ENCODE data around the gene ZFAND2B.

ZFAND2B gene

DNA sequence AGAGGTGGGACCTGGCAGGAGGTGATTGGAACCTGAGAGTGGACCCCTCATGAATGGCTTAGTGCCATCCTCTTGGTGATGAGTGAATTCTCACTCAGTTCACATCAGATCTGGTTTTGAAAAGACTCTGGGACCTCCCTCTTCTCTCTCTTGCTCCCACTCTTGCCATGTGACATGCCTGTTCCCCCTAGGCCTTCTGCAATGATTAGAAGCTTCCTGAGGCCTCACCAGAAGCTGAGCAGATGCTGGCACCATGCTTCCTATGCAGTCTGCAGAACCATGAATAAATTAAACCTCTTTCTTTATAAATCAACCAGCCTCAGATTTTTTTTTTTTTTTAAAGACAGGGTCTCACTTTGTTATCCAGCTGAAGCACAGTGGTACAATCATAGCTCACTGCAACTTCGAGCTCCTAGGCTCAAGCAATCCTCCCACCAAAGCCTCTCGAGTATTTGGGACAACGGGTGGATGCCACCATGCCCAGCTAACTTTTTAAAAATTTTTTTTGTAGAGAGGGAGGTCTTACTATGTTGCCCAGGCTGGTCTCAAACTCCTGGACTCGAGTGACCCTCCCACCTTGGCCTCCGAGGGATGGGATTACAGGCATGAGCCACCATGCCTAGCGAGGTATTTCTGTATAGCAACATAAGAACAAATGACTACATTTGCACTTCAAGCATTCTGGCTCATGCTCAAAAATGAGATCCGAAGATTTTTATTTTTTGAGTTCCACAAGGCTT is 2.0 kb upstream of the ZFAND2B start:
- no peak for DNase-seq (ENCODE audit: low spot score)

DNA sequence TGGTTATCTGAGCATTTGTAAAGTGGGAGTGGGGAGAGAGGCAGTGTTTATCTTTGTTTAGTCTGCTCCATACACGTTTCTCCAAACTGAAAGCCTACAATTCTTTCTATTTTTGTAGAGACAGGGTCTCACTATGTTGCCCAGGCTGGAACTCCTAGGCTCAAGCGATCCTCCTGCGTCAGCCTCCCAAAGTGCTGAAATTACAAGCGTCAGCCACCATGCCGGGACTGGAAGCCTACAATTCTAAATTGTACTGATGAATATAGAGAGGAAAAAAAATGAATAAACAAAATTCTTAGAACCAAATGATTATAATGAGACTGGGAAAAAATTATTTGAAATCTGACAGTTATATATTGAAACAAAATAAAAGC is 1.4 kb upstream of the ZFAND2B start:
- no peak for DNase-seq (ENCODE audit: low spot score)

DNA sequence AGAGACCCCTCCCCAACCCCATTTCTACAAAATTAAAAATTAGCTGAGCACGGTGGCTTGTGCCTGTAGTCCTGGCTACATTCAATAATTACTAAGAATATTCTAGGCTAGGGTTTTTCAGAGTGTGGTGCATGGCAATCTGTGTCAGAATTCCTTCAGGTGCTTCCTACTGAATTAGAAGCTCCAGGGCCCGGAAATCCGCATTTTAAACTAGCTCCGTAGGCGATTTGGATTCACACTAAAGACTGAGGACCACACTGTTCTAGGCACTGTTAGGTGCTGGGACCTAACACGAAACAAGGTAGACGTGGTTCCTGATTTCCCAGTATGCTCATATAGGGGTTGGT is 628 bp upstream of the ZFAND2B start:
- no peak for DNase-seq (ENCODE audit: low spot score)

DNA sequence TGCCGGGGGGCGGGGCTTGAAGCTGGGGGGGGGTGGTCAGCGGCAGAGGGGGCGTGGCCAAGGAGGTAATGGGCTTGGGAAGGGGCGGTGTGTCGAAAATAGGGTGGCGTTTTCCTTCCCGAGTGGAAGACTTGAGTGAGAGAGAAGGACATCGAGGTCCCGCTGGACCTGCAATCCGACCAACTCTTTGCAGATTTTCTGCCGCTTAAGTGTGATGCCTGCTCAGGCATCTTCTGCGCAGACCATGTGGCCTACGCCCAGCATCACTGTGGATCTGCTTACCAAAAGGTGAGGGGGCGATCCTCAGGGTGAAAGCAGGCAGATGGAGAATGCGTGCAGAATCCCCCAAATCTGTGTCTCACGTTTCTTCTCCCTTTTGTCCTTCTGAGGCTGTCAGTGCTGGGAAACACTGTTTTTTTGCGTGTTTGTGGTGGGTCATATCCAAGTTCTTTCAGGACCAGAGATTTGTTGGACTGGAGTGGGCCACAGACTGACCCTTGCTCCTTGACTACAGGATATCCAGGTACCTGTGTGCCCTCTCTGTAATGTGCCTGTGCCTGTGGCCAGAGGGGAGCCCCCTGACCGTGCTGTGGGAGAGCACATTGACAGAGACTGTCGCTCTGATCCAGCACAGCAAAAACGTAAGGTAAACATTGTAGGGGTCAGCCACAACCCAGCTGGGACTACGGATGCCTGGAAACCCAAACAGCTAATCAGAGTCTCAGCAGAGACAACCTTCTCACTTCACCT is 727 bp downstream of the ZFAND2B start:
- no peak for DNase-seq (ENCODE audit: low spot score)

DNA sequence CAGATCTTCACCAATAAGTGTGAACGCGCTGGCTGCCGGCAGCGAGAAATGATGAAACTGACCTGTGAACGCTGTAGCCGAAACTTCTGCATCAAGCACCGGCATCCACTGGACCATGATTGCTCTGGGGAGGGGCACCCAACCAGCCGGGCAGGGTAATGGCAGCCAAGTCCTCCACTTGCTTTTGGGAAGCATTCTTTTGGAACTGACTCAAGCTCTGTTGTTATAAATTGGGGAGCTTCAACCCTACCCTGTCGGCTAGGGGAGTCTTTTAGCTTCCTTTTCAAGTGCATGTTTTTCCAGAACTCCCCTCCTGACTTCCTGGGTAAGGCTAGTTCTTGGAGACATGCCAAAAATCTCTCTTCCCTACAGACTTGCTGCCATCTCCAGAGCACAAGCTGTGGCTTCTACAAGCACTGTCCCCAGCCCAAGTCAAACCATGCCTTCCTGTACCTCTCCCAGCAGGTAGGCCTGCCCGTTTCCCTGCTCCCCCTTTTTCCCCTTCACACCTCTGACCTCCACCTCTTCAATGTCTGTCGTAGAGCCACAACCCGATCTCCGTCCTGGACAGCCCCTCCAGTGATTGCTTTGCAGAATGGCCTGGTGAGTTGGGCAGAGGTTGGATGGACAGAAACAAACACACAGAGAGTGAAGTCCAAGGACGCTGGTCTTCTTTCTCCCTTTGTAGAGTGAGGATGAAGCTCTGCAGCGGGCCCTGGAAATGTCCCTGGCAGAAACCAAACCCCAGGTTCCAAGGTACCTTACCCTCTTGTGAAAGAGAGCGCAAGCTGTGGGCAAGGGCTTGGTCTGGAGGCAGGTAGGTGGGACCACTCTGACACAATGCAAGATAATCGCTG is 1.5 kb downstream of the ZFAND2B start:
- DNase-seq (ENCODE audit: low spot score), result no peak

DNA sequence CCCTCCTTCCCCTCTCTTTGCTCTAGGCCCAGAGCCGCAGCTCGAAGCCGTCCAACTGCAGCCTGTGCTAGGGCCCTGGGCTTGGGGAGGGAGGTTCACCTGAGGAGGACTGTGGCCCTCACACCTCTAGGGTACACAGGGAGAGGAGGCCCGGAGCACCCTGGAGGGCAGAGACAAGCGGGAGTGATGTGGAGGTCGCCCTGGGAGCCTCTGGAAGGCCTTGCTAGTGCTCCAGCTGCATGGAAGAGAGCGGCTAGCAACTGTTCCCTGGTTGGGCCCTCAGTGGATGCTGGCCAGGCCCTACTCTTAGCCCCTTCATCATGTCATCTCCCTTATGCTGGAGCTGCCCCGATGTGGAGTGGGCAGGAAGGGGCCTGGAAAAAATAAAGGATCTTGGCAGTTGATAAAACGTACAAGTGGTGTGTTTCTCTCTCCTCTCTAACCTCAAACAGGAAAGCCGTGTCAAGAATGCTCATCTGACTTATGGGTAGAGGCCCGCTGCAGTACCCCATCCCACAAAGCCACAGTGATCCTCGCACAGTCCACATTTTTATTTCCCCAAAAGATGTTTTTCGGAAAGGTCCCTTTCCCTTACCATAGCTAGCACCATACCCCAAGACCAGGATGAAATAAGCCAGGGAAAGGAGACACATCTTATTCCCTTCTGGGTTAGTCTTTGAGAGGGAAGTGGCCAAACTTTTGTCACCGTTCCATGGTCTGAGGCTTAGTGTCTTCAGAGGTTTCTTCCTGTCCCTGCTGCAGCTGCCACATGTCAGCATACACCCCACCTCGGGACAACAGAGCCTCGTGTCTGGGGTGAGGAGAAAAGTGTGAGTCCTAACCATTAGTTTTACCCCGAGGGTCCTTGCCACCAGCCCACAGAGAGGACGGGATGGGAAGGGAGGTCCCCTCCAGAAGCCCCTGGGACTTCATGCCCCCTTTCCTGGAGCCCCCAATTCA is 2.9 kb downstream of the ZFAND2B start:
- no peak for DNase-seq (ENCODE audit: low spot score)

DNA sequence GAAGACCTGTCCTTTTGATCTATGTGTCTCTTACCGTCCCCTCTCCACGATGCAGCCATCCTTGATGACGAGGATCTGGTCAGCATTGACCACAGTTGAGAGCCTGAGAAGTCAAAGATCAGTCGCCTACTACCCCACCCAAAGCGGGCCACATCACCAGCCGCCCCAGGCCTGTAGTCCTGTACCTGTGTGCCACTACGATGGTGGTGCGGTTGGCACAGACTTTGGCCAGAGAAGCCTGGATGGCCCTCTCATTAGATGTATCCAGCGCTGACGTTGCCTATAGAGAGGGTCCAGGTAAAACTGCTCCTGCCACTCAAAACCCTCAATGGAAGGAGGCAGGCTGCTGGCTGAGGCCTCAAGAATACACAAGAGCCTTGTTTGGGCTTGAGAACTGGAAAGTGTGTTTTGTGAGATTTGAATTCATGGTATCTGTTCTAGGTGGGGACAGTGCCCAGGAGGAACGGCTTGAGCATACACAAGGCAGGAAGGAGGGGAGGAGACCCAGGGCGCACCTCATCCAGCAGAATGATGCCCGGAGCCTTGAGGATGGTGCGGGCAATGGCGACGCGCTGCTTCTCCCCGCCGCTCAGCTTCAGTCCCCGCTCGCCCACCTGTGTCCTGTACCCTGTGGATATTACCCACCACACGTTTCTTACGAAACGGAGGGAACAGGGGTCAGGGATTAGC is 3.8 kb downstream of the ZFAND2B start:
- no peak for DNase-seq (ENCODE audit: low spot score)

DNA sequence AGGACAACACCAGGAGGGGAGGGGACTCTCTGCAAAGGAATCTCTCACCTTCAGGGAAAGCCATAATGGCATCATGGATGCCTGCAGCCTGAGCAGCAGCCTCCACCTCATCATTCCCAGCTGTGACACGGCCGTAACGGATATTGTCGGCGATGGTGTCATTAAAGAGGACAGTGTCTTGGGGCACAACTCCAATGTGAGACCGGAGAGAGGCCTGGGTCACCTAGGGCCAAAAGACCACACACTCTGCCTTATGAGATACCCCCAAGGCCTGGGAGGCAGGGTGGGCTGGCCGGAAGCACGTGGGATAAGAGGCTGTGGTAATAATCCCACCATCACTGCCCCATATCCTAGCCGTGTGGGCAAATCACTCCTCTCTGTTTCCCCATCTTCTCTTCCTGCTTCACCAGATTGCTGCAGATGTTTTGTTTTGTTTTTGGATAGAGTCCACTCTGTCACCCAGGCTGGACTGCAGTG is 4.3 kb downstream of the ZFAND2B start:
- DNase-seq (ENCODE audit: low spot score), result no peak

DNA sequence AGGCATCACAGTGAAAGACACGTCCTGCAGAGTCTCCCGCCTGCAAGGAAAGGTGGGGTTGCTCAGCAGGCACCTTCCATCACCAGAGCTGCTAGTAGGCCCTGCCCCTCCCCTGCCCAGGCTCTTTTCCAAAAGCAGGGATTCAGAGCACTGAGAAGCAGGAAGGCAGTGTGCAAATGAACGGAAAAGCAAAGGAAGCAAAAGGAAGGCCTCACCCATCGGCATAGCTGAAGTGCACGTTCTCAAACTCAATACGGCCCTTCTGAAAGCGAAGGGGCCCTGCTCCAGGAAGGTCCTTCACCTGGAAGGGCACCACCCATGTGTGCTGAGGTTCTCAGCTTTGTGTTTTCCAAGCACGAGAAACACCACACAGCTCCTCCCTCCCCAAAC is 6.4 kb downstream of the ZFAND2B start:
- DNase-seq (ENCODE audit: low spot score), result no peak

DNA sequence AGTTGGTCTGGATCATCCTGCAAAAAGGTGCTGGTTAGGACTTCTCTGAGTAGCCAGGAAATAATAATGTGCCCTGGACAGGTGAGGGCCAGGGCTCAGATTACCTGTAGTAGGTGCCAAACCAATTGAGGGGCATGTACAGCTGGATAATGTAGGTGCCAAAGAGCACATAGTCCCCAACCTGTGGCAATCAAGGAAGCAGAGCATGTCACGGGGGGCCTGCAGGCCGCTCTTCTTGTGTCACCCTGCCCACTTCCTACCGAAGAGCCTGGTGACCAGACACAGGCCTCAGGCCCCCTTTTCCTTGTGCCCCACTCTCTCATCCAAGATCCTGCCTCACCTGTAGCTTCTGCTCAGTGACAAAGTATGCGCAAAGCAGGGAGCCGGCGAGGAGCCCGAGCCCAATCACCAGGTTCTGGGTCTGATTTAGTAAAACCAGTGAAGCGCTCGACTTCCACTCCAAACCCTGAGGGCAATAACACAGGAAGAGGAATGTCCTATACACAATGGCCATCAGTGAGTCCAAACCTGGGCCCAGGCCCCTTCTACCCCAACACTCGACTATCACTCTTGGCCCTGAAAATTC is 7.0 kb downstream of the ZFAND2B start:
- no peak for DNase-seq (ENCODE audit: low spot score)

DNA sequence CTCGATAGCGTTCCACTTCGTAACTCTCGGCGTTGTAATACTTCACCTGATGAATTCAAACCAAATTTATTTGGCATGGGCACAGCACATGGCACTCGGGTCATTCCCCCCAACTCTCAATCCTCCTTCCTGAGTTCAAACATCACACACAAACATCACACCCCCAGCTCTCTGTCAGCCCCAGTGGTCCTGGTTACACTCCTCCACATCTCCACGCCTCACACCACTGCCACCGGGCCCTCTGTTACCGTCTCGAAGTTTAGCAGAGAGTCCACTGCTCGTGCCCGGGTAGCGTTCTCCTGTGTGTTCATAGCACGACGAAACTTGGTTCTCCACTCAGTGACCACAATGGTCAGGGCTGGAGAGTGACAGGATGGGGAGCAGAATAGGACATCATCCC is 7.6 kb downstream of the ZFAND2B start:
- no peak for DNase-seq (ENCODE audit: low spot score)

DNA sequence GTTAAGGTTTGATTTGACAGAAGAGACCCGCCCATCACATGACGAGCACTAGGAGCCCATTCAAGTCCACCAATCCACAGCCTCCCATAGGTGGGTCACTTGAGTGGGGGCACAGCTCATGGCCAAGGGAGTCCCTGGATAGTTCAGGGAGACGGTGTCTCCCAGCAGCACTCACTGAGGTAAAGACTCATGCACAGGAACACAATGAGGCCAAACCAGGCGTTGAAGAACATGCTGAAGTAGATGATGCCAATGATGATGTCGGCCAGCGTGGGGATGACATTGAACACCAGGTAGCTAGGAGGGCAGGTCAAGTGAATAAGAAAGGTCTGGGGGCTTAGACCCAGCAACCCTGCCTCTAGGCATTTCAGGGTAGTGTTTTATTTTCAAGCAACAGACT is 8.2 kb downstream of the ZFAND2B start:
- no peak for DNase-seq (ENCODE audit: low spot score)

DNA sequence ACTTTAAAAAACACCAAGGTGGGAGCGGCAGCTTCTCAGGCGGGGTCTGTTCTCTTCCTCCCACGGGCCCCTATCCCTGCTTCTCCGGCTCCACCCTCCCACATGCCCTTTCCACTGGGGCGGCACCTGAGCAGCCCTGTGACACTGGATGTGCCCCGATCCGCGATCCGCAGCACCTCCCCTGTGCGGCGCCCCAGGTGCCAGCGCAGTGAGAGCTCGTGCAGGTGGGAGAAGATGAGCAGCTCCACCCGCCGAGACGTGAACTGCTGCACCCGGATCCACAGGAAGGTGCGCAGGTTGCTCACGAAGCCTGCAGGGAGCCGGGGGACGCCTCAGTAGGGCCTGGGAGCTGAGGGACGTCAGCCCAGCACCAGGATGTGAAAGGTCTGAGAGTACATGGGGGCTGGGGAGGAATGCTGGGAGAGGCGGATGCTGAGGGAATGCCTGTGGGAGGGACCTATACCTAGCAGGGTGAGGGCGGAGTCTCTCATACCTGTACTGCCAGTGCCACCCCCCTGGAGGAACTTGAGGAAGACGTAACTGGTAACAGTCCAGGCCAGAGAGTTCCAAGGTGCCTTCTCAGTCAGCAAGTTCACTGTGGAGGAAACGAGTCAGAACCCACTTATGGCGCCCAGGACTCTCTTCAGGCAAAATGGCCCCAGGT is 9.4 kb downstream of the ZFAND2B start:
- DNase-seq (ENCODE audit: low spot score), result no peak

DNA sequence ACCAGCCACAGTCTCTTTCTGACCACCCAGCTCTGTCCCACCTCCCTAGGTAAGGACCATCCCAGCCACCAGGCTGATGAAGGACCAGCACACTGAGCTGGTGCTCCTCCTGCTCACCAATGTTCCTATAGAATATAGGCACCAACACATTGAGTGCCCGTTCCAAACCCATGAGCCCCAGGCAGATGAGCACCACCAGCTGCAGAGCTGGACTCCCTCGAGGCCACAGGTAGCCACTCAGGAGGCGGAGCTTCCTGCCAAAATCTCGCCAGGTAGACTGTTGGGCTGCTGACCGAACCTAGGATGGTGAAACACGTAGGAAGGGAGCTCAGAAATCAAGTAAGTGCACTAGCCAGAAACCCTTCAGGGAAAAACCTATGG is 9.9 kb downstream of the ZFAND2B start:
- no peak for DNase-seq (ENCODE audit: low spot score)

DNA sequence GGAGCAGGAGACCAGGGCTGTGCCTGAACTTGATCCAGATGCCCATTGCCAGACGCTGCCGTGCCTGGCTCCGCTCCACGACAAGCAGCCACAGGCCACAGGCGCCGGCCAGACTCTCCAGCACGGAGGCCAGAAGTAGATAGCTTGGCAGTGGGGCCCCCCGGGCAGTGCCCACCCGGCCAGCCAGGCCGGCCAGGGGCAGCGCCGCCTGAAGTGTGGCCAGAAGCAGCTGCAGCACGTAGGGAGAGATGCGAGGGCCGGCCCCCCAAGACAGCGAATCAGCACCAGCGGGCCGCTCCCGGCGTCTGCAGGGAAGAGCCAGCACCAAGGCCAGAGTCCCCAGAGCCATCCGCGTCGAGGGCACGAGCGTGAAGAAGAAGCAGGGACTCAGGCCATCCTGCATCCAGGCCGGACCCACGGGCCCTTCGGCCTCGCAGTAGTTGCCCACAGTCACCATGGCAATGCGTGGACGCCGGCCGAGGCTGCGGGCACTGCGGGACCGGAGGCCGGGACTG is 11.7 kb downstream of the ZFAND2B start:
- peak; percentile 42 for DNase-seq (ENCODE audit: low spot score)

DNA sequence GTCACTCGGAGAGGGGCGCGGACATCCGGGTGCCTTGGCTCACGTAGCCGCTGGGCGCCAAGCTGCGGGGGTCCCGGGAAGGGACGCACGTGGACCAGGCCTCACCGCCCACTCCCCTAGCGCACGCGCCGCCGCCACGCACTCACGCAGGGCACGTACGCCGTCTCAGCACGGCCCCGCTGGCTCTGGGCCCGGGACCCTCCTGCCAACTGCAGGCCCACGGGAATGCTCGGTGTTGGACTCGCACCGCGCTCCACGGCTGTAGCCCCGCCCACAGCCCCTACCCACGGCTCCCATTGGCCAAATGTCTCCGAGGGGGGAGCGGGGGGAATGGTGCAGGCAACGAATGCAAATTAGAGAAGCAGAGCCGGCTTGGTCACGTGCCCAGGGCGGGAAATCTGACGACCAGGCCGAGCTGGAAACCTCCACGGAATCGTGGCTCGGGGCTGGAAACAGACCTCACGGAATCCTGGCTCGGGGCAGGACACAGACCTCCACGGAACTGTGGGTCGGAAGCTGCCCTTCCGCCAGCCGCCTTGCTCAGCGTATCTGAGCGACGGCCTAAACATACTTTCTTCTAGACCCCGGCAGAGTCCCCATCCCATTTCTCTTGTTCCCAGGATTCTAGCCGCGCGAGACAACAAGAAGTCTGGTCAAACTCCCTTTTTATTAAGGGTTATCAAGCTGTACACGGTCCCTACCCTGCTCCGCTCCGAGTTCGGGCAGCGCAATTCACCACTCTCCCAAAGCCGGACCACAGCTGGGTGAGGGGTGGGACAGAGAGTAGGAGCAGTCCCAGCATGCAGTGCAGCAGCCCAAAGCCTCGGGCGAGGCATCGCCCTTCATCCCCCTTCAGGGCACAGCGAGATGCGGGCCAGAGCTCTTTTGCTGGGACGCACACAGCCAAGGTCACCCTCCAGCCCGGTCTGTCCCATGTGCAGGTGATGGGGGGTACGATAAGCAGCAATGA is 12.4 kb downstream of the ZFAND2B start, which contains the start of gene ABCB6:
Gene ABCB6 (minus strand): TSS at position 227 of the 970 bp plus-strand sequence. CDS start 285 bp downstream, outside the sequence.
- peak; percentile 67 for DNase-seq (ENCODE audit: low spot score)

DNA sequence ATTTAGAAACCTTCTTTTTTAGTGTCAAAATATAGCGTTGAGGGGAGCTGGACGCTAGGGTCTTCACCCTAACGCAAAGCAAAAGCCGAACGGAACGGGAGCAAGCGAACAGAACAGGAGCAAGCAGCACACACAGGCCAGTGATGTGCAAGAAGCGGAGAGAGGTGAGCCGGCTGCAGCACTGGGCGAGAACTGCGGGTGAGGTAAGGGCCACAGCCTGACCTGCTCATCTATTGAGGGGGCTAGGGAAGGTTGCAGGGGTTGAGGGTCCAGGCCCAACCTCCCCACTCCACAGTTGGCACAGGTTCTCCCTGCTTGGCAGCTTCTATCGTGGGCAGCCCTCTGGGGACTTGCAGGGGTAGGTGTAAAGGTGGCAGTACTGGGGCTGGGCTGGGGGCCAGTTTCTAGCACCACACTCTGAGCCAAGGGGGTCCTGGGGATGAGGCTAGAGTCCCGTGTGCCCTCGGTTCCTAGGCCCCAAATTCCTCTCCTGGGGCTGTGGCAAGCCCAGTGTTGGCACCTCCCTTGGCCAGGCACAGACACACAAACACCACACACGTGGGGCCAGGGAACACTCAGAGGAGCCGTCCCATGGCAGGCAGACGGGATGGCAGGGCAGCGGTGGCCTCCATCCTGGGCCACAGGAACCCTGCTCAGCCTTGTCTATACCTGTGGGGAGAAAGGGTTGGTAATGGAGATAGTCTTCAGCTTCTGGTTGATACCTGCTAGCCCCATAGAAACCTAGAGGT is 13.4 kb downstream of the ZFAND2B start:
- no peak for DNase-seq (ENCODE audit: low spot score)

Measured in kidney capillary endothelial cell (primary cell).